ENCODE data around the gene HDGFL3. TPM values are rescaled to one million over a fixed set of nuclear protein-coding genes. Genes with fewer than 3 reads are reported as not detected.

Gene HDGFL3
- total and polyA plus RNA-seq, 9 of the 15 experiments (the other 6 are each of a cell fraction or from before 2014, with no cell fraction given), result 6.7 to 42.0 (median 31.4) TPM

- no peaks in the 10 kb centered on the region for H3K9me3 ChIP-seq (replicated peaks; ENCODE audit: control insufficient read depth, insufficient read depth, low read depth, low read length)
- no peak overlapping the region for H3K4me3 ChIP-seq
- H3K36me3 ChIP-seq (ENCODE audit: control insufficient read depth, insufficient read depth, low read length), result no peaks in the 10 kb centered on the region; the same call in 2 of the 3 replicates
- no peak overlapping the region for H3K4me2 ChIP-seq (ENCODE audit: insufficient read depth, low read length)
- no peak for TF ChIP-seq HMG20A (CRISPR knock-in tag; conservative IDR thresholded peaks at IDR 0.05)
- no peak for TF ChIP-seq CEBPG (CRISPR knock-in tag; IDR thresholded peaks at IDR 0.05)
- peak in 1 of 2 experiments; percentile 66; a peak in 2 of 4 replicates for TF ChIP-seq CEBPG (tag; conservative IDR thresholded peaks at IDR 0.05 in 1 of 2, IDR thresholded peaks at IDR 0.05 in 1 of 2)
- TF ChIP-seq CEBPB (tag; IDR thresholded peaks at IDR 0.05), result peak; percentile 62
- peaks cover 47% of the 10 kb centered on the region for H3K79me2 ChIP-seq (ENCODE audit: control insufficient read depth, insufficient read depth, low read length)
- H3K27me3 ChIP-seq (ENCODE audit: control insufficient read depth in 2 of 2, insufficient read depth in 2 of 2, low read length in 2 of 2), result peaks cover 0 to 6% of the 10 kb centered on the region in 2 experiments; a peak in 3 of 5 replicates
- CTCF ChIA-PET (ENCODE audit: low intra/inter-chr PET ratio), result no interaction called here
- H3K27ac ChIP-seq (ENCODE audit: extremely low read depth, low read depth, low read length), result no peak overlapping the region
- no peak overlapping the region; a peak in 1 of 4 replicates for H3K9ac ChIP-seq (ENCODE audit: insufficient read depth in 1 of 2, low read depth in 2 of 2, low read length in 2 of 2)
- DNase-seq (ENCODE audit: extremely low read depth in 1 of 4, low spot score in 3 of 4) (no peak), ATAC-seq (no peak), FAIRE-seq (no peak)
- H2AFZ ChIP-seq (ENCODE audit: low read depth, low read length), result no peak overlapping the region
- intact Hi-C loops (cut with micrococcal nuclease), result no loop called here
- no peaks in the 10 kb centered on the region for H3K9me1 ChIP-seq (ENCODE audit: control insufficient read depth, insufficient read depth, low read length)
- peaks cover 13 to 18% of the 10 kb centered on the region in 2 experiments for H3K4me1 ChIP-seq (replicated peaks in 1 of 2; ENCODE audit: control insufficient read depth in 2 of 2, insufficient read depth in 2 of 2, low read length in 2 of 2)
- no TSS peak for BruUV-seq (replicated peaks)
- in situ Hi-C loops (cut with MboI), result no loop called here
- no peaks in the 10 kb centered on the region; the same call in 1 of the 2 replicates for H4K20me1 ChIP-seq (replicated peaks; ENCODE audit: control insufficient read depth, insufficient read depth, low read length)
- POLR2A ChIA-PET, result interaction anchor here (1.0 kb wide), 1 partner anchor 16 kb away, joined by 3 read pairs; no protein-coding TSS in a partner anchor
- 24% methylated on average over 4 of the region's 4 CpGs for WGBS (ENCODE audit: insufficient coverage, low coverage, missing lambda C conversion rate)
Observed at GRCh38 chr15:83203543-83203942, 4.1 kb downstream of the HDGFL3 start.

DNA sequence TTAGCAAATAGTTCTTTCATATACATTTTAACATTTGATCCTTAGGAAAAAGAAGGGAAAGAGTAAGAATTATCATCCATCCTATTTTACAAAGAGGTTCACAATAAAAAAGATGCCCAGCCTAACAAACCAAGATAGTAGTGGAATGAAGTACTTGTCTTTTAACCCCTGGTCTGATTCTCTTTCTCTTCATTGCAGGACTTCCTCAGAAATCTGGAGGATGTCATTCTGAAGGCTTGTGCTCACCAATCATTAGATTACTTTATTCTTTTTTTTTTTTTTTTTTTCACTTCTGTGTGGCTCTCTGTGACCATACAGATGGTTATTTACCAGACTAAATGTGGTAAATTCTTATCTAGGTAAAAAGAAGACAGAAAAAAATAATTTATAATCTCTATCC lies 7.0 kb downstream of the HDGFL3 start:
- H3K9me1 ChIP-seq (ENCODE audit: control insufficient read depth, insufficient read depth, low read length), result no peaks in the 10 kb centered on the region
- FAIRE-seq, result no peak
- no peaks in the 10 kb centered on the region; the same call in 2 of the 3 replicates for H3K36me3 ChIP-seq (ENCODE audit: control insufficient read depth, insufficient read depth, low read length)
- ATAC-seq, result no peak
- no peak overlapping the region for H3K9ac ChIP-seq (ENCODE audit: insufficient read depth in 1 of 2, low read depth in 2 of 2, low read length in 2 of 2)
- DNase-seq (ENCODE audit: extremely low read depth in 1 of 4, low spot score in 3 of 4), result no peak
- no peak overlapping the region for H3K4me3 ChIP-seq
- BruUV-seq (replicated peaks), result no TSS peak
- no peaks in the 10 kb centered on the region for H3K27me3 ChIP-seq (ENCODE audit: control insufficient read depth in 2 of 2, insufficient read depth in 2 of 2, low read length in 2 of 2)
- intact Hi-C loops (cut with micrococcal nuclease) (no loop called here), in situ Hi-C loops (cut with MboI) (no loop called here)
- H3K4me2 ChIP-seq (ENCODE audit: insufficient read depth, low read length), result no peak overlapping the region
- no peak overlapping the region for H3K27ac ChIP-seq (ENCODE audit: extremely low read depth, low read depth, low read length)
- H3K4me1 ChIP-seq (replicated peaks in 1 of 2; ENCODE audit: control insufficient read depth in 2 of 2, insufficient read depth in 2 of 2, low read length in 2 of 2), result peaks cover 0 to 10% of the 10 kb centered on the region in 2 experiments; a peak in 3 of 5 replicates
- peaks cover 36% of the 10 kb centered on the region for H3K79me2 ChIP-seq (ENCODE audit: control insufficient read depth, insufficient read depth, low read length)
- POLR2A ChIA-PET, result no interaction called here
- H2AFZ ChIP-seq (ENCODE audit: low read depth, low read length), result no peak overlapping the region
- no peaks in the 10 kb centered on the region; the same call in 1 of the 2 replicates for H4K20me1 ChIP-seq (replicated peaks; ENCODE audit: control insufficient read depth, insufficient read depth, low read length)
- CTCF ChIA-PET (ENCODE audit: low intra/inter-chr PET ratio), result no interaction called here
- no peaks in the 10 kb centered on the region for H3K9me3 ChIP-seq (replicated peaks; ENCODE audit: control insufficient read depth, insufficient read depth, low read depth, low read length)
- no peak for TF ChIP-seq CC2D1A (IDR thresholded peaks at IDR 0.05)
- TF ChIP-seq ZBTB49 (CRISPR knock-in tag; IDR thresholded peaks at IDR 0.05; ENCODE audit: borderline replicate concordance), result no peak
- no peak for TF ChIP-seq ZNF3 (CRISPR knock-in tag; IDR thresholded peaks at IDR 0.05)
- TF ChIP-seq NR1H2 (CRISPR knock-in tag; IDR thresholded peaks at IDR 0.05), result no peak
- no peak for TF ChIP-seq ZNF347 (CRISPR knock-in tag; IDR thresholded peaks at IDR 0.05; ENCODE audit: low read depth)
- no peak for TF ChIP-seq CCNT2 (IDR thresholded peaks at IDR 0.05; ENCODE audit: borderline replicate concordance, extremely low read depth, insufficient read length, low read depth, low read length)
- TF ChIP-seq NR2C1 (IDR thresholded peaks at IDR 0.05), result no peak
- no peak for TF ChIP-seq NR2C1 (tag; IDR thresholded peaks at IDR 0.05)
- no peak for TF ChIP-seq SMARCA5 (IDR thresholded peaks at IDR 0.05)
- TF ChIP-seq C11orf30 (IDR thresholded peaks at IDR 0.05; ENCODE audit: low read depth), result no peak
- TF ChIP-seq HIVEP1 (CRISPR knock-in tag; IDR thresholded peaks at IDR 0.05), result no peak
- TF ChIP-seq BDP1 (IDR thresholded peaks at IDR 0.05; ENCODE audit: insufficient read depth, insufficient read length), result no peak
- TF ChIP-seq SOX6 (IDR thresholded peaks at IDR 0.05), result no peak
